AG09309 (cell line): ENCODE results near the gene FOXD1.

Experiments
- DNase-seq: peaks from one replicate; pipeline ENCODE4 v3.0.0-alpha.2; 2010; ENCODE audit warnings: low read depth
- H3K4me3 ChIP-seq: 2 replicates; pipeline ENCODE4 v1.5.1; 2011; ENCODE audit warnings: mild to moderate bottlenecking, low read depth, low read length, moderate library complexity; ENCODE audit not compliant: control insufficient read depth
- CTCF ChIP-seq: IDR thresholded peaks from 2 replicates; pipeline ENCODE4 v1.5.1; 2011; ENCODE audit warnings: mild to moderate bottlenecking, low read depth, low read length, inconsistent platforms; ENCODE audit not compliant: insufficient read depth, control insufficient read depth; ENCODE audit errors: missing control alignments

The FOXD1 gene

GRCh38 chr5:73431204-73431851, 17.2 kb downstream of the FOXD1 start:
- no peak for DNase-seq
- no peak overlapping the region for H3K4me3 ChIP-seq
- TF ChIP-seq CTCF, result no peak

DNA sequence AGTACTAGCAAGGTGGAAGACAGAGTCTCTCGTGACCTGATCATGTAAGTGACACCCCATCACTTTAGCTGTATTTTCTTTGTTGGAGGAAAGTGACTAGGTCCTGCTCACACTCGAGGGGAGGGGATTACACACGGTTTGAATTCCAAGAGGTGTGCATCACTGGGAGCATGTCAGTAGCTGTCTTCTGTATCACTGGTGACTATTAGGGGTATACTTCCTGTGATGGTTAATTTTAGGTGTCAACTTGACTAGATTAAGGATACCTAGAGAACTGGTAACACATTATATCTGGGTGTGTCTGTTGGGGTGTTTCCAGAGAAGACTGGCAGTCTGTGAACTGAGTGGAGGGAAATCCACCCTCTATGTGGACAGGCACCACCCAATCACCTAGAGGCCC, 22.5 kb downstream of the FOXD1 start:
- DNase-seq, result no peak
- no peak for TF ChIP-seq CTCF
- H3K4me3 ChIP-seq, result no peak overlapping the region

DNA sequence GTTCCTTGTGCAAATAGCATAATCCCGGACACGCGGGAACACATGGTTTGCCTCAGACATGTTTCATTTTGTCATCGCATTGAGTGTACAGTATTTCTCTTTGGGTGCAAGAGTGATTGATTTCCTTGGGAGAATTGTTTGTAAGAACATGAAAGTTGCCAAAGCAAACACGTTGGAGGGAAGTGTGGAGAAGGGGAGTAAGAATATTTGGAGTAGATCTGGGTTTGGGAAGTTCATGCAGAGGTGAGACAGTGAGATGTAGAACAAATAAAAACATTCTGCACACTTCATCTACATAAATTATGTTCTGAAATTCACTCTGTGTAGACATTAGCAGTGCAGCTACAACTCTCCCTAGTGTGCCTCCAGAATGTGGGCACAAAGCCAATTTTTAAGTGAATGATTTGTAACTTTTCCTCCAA, 24.0 kb downstream of the FOXD1 start:
- no peak overlapping the region for H3K4me3 ChIP-seq
- no peak for DNase-seq
- no peak for TF ChIP-seq CTCF

DNA sequence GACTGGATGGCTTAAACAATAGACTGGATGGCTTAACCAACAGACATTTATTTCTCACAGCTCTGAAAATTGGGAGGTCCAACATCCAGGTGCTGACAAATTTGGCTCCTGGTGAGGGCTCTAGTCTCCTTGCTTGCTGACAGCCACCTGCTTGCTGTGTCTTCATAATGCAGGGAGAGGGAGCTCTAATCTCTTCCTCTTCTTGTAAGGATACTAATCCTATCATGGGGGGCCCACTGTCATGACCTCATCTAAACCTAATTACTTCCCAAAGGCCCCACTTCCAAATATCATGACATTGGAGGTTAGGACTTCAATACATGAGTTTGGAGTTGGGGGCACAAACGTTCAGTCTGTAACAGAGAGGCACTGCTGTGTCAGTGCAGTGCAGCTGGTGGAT, 26.4 kb downstream of the FOXD1 start:
- TF ChIP-seq CTCF, result no peak
- no peak for DNase-seq
- no peak overlapping the region for H3K4me3 ChIP-seq

DNA sequence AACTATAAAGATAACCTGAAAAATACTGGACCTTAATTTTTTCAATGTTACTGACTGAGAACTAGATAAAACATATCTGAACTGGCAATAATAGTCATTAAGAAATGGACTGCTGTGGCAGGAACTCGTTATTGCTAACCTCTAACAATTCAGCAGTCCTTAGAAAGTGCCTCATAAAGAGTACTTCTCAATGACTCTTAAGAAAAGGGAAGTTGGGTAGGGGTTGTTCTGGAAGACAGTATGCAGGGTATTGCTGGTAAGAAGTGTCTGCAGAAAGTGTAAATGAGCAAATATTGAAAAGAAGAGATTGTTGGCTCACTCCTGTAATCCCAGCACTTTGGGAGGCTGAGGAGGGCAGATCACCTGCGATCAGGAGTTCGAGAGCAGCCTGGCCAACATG, 27.9 kb downstream of the FOXD1 start:
- no peak for DNase-seq
- no peak for TF ChIP-seq CTCF

GRCh38 chr5:73419465-73420390, 28.8 kb downstream of the FOXD1 start:
- DNase-seq, result no peak
- H3K4me3 ChIP-seq, result peak overlapping the region; percentile 30
- no peak for TF ChIP-seq CTCF

More for the DNA sequence above, 27.9 kb downstream of the FOXD1 start:
- no peak overlapping the region for H3K4me3 ChIP-seq
